Large intestine (tissue), 3 donors: ENCODE data around the gene CDIPT. TPM values are rescaled to one million over a fixed set of nuclear protein-coding genes. Genes with fewer than 3 reads are reported as not detected.
"Not testable (repeated sequence)": the region's sequence is repeated elsewhere in the genome, so short reads cannot be mapped to it uniquely, and the experiment has no call there.

Experiments used
- DNase-seq, 2 donors: peaks; one replicate each; pipeline versions ENCODE4 v3.0.0 to v3.0.0-alpha.2; 2013
- H3K27ac ChIP-seq: one replicate; pipeline ENCODE4 v1.5.1; 2013; ENCODE audit warnings: low read length
- H3K27me3 ChIP-seq: 2 replicates; pipeline ENCODE4 v1.6.1; 2013; ENCODE audit warnings: low read length; ENCODE audit not compliant: control insufficient read depth, insufficient read depth
- H3K36me3 ChIP-seq: 2 replicates; pipeline ENCODE4 v1.6.1; 2013; ENCODE audit warnings: low read length; ENCODE audit not compliant: control insufficient read depth, insufficient read depth
- H3K4me1 ChIP-seq: one replicate; pipeline ENCODE4 v1.6.1; 2013; ENCODE audit warnings: low read length; ENCODE audit not compliant: control insufficient read depth, insufficient read depth
- H3K4me3 ChIP-seq: one replicate; pipeline ENCODE4 v1.5.1; 2013; ENCODE audit warnings: low read length
- H3K9me3 ChIP-seq: one replicate; pipeline ENCODE4 v1.6.1; 2013; ENCODE audit warnings: mild to moderate bottlenecking, low read depth, low read length, moderate library complexity; ENCODE audit not compliant: control insufficient read depth
- WGBS: methylation state at CpG from one replicate; pipeline ENCODE4 v1.1.5; 2013; ENCODE audit warnings: low lambda C conversion rate; ENCODE audit not compliant: insufficient coverage; 5-methylcytosine and 5-hydroxymethylcytosine counted together
- polyA plus RNA-seq: library from polyadenylated mRNA; unstranded; fragments of 120-200 nt; gene quantifications from one replicate; pipeline ENCODE4 v1.2.1, GENCODE V29; 2013

Gene CDIPT
- polyA plus RNA-seq, 1 donor, result 68.7 TPM

DNA sequence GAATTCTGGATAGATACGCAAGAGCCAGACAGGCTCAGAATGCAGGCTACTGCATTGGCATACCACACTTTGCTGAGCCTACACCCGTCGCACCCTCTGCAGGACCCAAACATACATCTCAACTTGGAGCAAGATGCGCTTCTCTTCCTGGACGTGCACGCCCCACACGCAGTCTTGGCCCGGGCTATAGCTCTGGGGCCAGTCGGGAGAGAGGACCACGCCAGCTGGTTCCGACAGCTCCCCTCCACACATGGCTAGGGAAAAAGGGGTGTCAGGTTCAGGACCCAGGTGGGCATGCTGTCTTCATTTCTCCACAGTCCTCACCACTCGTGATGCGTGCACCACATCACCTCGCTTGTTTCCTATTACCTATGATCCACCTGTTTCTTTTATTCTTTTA is 15.1 kb upstream of the CDIPT start:
- H3K4me1 ChIP-seq, result peaks cover 7% of the 10 kb centered on the region
- no peak overlapping the region for H3K4me3 ChIP-seq
- 96% methylated on average over 3 of the region's 14 CpGs for WGBS
- H3K36me3 ChIP-seq, result no peaks in the 10 kb centered on the region
- H3K9me3 ChIP-seq, result peaks cover 5% of the 10 kb centered on the region
- DNase-seq, result no peak
- H3K27ac ChIP-seq, result no peak overlapping the region
- H3K27me3 ChIP-seq, result peaks cover 23% of the 10 kb centered on the region

DNA sequence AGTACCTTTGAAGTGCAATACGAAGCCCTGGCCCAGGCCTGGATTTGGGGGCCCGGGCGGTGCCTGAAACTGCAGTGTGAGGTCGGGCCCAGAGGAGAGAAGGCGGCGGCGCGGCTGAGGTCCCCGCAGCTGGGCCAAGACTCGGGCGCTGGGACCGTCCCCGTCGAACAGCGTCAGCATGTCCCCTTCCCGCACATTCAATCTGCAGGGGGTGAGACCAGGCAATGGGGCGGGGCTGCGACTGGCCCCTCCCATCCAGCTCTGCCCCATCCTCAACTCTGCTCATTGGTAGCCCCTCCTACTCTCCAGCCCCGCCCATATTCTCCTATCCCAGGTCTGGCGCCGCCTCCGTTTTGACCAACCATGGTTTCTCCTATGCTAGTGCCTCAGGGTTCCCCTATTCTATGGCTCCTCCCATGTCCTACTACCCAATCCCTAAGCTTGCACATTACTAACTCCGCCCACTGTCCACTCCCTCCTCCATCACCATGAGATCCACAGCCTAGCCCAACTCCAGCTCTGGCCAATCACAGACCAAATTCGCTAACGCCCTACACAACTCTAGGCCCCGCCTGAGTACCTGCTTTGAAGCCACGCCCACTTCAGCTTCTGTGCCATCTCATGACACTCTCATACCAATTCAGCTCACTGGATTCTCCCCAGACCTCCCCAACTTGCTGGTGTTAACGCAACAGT is 14.4 kb upstream of the CDIPT start:
- Histone ChIP-seq H3K4me1 (peaks cover 7% of the 10 kb centered on the region), H3K27me3 (peaks cover 23% of the 10 kb centered on the region), H3K27ac (no peak overlapping the region), H3K4me3 (no peak overlapping the region), H3K36me3 (no peaks in the 10 kb centered on the region), H3K9me3 (peaks cover 5% of the 10 kb centered on the region)
- WGBS, result no CpG with 5 or more reads among the region's 28 CpGs
- DNase-seq, result peak in 1 of 2 donors; percentile 53

DNA sequence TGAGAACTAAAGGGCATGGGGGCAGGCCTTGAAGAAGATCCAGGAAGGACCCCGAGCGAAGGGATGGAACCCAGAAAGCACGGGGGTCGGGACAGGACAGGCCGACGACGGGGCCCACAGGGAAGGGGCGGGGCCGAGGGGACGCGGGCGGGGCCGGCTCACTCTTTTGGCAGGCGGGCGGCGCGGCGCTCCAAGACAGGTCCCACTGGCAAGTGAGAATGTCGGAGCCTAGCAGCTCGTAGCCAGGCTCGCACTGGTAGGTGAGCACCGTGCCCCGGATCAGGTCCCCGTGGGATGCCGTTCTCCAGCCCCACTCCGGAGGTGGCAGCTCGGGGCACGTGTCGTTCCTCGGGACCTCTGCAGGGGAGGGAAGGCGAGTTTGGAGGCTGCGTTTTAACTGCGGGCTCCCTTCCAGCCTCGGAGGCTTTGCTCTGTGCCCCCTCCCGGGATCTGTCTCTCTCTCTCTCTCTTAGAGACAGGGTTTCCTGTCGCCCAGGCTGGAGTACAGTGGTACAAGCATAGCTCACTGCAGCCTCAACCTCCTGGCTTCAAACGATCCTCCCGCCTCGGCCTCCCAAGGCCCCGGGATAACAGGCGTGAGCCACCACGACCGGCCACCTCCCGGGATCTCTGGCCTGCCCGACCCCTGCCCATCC is 13.7 kb upstream of the CDIPT start:
- DNase-seq, result no peak
- no peak overlapping the region for H3K4me3 ChIP-seq

DNA sequence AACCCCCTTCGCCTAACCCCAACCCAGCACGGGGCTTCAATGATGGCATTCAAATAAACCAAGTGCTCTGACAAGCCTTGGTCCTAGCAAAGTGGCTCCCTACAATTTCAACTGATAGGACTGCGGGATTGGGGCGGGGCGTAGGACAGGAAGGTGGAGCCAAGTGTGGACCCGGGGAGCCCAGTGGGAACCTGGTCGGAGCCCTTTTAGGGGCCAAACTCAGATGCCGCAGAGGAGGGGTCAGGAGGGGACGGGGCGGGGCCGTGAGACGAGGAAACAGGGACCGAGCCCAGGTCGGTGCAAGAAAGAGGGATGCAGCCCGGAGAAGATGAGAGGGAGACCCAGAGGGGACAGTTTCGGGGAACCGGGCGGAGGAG is 13.2 kb upstream of the CDIPT start:
- DNase-seq, result no peak
- Histone ChIP-seq H3K27ac (no peak overlapping the region), H3K4me3 (no peak overlapping the region), H3K36me3 (peaks cover 5% of the 10 kb centered on the region), H3K9me3 (peaks cover 5% of the 10 kb centered on the region), H3K27me3 (peaks cover 23% of the 10 kb centered on the region), H3K4me1 (peaks cover 7% of the 10 kb centered on the region)
- WGBS, result no CpG with 5 or more reads among the region's 18 CpGs

More for the DNA sequence above, 13.7 kb upstream of the CDIPT start:
- peaks cover 5% of the 10 kb centered on the region for H3K9me3 ChIP-seq
- H3K27me3 ChIP-seq, result peaks cover 23% of the 10 kb centered on the region
- H3K36me3 ChIP-seq, result peaks cover 2% of the 10 kb centered on the region
- H3K27ac ChIP-seq, result no peak overlapping the region
- H3K4me1 ChIP-seq, result peaks cover 7% of the 10 kb centered on the region
- no CpG with 5 or more reads among the region's 45 CpGs for WGBS

DNA sequence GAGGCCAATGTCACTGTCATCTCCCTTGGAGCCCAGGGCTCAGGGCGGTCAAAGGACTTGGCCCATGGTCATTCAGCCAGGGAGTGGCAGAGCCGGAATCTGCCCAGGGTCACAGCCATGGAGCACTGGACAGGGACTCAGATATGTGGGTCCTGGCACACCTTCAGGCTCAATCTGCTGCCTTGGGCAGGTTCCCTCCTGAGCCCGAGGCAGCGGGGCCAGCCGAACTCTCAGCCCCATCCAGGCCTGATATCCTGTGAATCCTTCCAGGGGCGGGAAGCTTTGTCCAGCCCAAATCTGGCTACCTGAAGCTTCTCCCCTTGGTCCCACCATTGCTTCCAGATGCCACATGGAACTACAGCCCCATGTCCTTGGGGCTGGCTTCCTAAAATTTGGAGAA is 12.2 kb upstream of the CDIPT start:
- DNase-seq, result no peak
- Histone ChIP-seq H3K4me1 (peaks cover 7% of the 10 kb centered on the region), H3K9me3 (peaks cover 5% of the 10 kb centered on the region), H3K4me3 (no peak overlapping the region), H3K27ac (no peak overlapping the region), H3K27me3 (peaks cover 23% of the 10 kb centered on the region), H3K36me3 (peaks cover 7% of the 10 kb centered on the region)
- no CpG with 5 or more reads among the region's 6 CpGs for WGBS

DNA sequence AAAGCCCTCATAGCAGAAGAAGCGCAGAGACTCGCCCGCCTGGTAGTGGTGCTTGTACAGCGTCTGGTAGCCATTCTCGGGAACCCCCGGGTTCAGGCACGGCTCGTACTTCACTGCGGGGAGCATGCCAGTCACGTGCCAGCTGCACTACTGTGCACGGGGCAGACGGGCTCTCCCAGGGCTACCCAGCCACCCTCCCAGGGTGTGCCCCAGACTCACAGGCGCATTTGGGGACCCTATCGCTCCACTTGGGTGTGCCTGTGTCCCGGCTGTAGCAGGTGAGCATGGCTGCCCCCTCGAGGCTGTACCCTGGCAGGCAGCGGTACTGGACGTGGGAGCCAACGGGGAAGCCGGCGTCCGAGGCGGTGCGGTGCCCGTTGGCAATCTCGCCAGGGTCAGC is 10.3 kb upstream of the CDIPT start:
- Histone ChIP-seq H3K9me3 (peaks cover 5% of the 10 kb centered on the region), H3K4me1 (peaks cover 7% of the 10 kb centered on the region), H3K36me3 (peaks cover 7% of the 10 kb centered on the region), H3K27me3 (peaks cover 23% of the 10 kb centered on the region), H3K27ac (no peak overlapping the region), H3K4me3 (no peak overlapping the region)
- no peak for DNase-seq
- WGBS, result no CpG with 5 or more reads among the region's 26 CpGs

DNA sequence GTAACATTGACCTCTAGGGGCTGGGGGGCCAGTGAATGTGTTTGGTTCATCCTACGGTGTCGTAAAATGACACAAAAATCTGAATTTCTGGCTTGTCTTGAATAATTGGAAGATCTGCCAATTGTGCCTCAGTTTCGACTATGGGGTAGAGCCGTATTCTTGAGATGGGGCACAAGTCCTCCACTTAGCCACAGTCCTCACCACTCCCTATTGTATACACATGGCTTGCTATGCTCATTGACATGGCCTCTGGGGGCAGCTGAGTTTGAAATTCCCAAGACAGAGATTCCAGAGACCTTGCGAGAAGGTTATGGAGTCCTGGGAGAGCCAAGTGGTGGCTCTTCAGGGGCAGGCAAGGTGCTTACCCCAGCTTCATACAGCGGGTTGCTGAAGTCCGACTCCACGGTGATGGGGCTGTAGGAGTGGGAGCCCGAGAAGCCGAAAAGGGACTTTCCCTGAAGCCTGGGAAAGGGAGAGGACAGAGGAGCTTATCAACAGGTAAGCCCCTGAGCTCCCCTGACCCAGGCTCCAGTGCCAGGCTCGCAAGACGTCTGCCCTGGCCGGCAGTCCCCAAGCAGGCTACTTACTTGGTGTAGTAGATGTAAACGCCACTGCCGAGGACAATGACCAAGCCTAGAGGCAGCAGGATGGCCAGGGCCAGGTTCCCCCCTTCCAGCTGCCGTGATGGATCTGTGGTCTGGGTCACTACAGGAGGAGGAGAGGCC is 9.0 kb upstream of the CDIPT start:
- no peak for DNase-seq
- no CpG with 5 or more reads among the region's 16 CpGs for whole genome bisulfite sequencing

DNA sequence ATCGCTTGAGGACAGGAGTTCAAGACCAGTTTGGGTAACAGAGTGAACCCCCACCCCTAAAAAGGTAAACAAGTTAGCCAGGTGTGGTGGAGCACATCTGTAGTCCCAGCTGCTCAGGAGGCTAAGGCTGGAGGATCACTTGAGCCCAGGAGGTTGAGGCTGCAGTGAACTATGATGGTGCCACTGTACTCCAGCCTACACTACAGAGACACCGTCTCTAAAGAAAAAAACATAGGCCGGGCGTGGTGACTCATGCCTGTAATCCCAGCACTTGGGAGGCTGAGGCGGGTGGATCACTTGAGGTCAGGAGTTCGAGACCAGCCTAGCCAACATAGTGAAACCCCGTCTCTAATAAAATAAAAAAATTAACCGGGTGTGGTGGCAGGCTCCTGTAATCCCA is 6.0 kb upstream of the CDIPT start:
- WGBS, result no CpG with 5 or more reads among the region's 8 CpGs
- not testable (repeated sequence) for H3K27ac ChIP-seq, H3K4me1 ChIP-seq, H3K36me3 ChIP-seq, DNase-seq, H3K27me3 ChIP-seq, H3K9me3 ChIP-seq, H3K4me3 ChIP-seq

More for the DNA sequence above, 9.0 kb upstream of the CDIPT start:
- H3K27ac ChIP-seq, result no peak overlapping the region
- H3K36me3 ChIP-seq, result peaks cover 7% of the 10 kb centered on the region
- no peak overlapping the region for H3K4me3 ChIP-seq
- peaks cover 1% of the 10 kb centered on the region for H3K9me3 ChIP-seq
- H3K27me3 ChIP-seq, result peaks cover 14% of the 10 kb centered on the region
- peaks cover 3% of the 10 kb centered on the region for H3K4me1 ChIP-seq

DNA sequence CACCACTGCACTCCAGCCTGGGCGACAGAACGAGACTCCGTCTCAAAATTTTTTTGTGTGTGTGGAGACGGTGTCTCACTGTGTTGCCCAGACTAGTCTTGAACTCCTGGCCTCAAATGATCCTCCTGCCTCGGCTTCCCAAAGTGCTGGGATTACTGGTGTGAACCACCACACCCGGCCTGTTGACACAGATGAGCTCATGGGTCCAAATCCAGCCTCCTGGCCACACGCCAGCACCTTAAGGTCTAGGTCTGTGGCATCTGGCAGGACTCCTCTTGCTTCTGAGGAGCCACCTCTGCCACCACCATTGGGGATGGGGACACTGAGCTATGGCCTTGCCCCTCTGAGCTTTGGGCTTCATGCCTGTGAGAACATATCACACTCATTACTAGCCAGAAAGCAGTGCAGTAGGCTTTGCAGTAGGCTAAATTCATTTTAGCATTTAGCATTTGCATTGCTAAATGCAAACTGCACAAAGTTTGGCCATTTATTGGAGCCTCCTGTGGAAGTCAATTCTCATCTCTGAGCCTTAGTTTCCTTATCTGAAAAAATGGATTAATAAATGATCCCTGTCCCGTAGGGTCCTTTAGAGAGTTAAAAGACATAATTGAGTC is 5.5 kb upstream of the CDIPT start:
- H3K9me3 ChIP-seq, result no peaks in the 10 kb centered on the region
- H3K27me3 ChIP-seq, result no peaks in the 10 kb centered on the region
- no peak overlapping the region for H3K27ac ChIP-seq
- peaks cover 7% of the 10 kb centered on the region for H3K36me3 ChIP-seq
- DNase-seq, result no peak
- H3K4me1 ChIP-seq, result peaks cover 4% of the 10 kb centered on the region
- WGBS, result no CpG with 5 or more reads among the region's 8 CpGs
- no peak overlapping the region for H3K4me3 ChIP-seq

DNA sequence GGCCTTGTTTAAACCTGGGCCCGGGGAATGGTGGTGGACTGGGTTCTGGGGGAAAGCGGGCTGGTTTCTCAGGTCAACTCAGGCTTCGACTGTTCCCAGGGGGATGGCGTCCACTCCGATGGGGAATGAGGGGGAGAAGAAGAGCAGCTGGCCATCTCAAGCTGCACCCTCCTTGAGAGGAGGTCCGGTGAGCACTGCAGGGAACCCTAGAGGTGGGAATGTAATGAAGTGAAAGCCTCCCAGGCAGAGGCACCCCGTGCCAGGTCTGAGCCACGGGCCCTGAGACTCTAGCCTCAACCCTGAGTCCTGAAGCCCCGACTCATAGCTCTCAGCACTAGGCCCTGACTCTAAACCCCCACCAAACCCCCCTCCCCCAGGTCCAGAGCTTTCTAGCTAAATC is 1.2 kb upstream of the CDIPT start:
- Histone ChIP-seq H3K4me1 (peaks cover 18% of the 10 kb centered on the region), H3K4me3 (no peak overlapping the region), H3K27me3 (no peaks in the 10 kb centered on the region), H3K27ac (no peak overlapping the region), H3K9me3 (no peaks in the 10 kb centered on the region), H3K36me3 (peaks cover 18% of the 10 kb centered on the region)
- no peak for DNase-seq
- WGBS, result no CpG with 5 or more reads among the region's 9 CpGs
